HG03521 (cell line): ENCODE results near the gene BRD2.

Experiments used
- ATAC-seq: cut with Tn5 transposase; IDR thresholded peaks from one replicate; pipeline ENCODE4 v1.9.1; 2021; ENCODE audit warnings: mild to moderate bottlenecking, moderate library complexity; ENCODE audit not compliant: unreplicated experiment

The BRD2 gene

DNA sequence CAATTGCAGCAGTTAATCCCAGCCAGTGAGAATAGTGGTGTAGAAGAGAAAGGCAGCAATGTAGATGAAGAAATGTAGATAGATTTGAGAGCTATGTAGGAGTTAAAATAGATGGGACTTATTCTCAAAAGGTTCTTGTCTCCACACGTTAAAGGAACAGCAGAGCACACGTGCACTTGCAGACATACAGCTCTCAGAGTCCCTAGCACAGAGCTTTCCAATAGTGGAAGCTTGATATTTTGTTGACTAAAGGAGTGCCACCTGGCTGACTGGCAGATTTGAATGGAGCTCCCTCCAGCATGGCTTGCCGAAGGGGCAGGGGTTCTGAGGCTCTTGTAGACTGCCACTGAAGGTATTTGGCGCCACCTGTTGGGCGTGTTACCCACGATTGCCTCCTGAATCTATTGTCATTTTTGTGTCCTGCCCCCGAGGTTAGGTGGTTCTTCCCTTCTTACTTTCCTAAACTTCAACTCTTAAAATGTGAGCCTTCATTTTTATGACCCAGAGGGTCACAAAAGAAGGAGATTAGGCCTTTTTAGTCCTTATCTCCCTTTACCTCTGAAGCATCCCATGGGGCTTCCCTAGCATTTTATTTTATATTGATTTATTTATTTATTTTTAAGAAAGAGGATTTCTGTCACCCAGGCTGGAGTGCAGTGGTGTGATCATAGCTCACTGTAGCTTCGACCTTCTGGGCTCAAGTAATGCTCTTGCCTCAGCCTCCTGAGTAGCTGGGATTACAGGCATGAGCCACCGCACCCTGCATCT is 16.4 kb downstream of the BRD2 start:
- no peak for ATAC-seq

DNA sequence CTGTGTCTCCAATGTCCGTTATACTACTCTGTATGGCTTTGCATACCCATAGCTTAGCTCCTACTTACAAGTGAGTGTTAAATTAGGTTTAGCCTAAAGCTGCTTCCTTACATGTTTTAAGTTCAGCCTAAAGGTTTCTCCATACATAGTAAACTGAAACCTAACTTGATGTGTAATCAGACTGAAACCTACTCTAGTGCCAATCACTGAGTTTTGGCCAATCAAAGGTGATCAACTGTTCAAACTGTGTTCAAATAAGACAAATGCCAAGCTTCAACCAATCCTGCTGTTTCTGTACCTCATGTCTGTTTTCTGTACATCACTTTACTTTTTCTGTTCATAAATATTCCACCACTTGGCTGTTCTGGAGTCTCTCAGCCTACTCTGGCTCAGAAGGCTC is 21.0 kb downstream of the BRD2 start:
- no peak for ATAC-seq

DNA sequence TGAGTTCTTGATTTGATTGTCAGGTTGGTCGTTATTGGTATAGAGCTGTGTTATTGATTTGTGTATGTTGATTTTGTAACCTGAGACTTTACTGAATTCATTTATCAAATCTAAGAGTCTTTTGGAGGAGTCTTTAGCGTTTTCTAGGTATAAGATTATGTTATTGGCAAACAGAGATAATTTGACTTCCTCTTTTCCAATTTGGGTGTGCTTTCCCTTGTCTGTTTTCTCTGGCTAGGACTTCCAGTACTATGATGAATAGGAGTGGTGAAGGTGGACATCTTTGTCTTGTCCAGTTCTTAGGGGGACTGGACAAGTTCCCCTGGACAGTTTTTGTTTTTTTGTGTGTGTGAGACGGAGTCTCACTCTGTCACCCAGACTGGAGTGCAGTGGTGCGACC is 23.6 kb downstream of the BRD2 start:
- ATAC-seq, result no peak

DNA sequence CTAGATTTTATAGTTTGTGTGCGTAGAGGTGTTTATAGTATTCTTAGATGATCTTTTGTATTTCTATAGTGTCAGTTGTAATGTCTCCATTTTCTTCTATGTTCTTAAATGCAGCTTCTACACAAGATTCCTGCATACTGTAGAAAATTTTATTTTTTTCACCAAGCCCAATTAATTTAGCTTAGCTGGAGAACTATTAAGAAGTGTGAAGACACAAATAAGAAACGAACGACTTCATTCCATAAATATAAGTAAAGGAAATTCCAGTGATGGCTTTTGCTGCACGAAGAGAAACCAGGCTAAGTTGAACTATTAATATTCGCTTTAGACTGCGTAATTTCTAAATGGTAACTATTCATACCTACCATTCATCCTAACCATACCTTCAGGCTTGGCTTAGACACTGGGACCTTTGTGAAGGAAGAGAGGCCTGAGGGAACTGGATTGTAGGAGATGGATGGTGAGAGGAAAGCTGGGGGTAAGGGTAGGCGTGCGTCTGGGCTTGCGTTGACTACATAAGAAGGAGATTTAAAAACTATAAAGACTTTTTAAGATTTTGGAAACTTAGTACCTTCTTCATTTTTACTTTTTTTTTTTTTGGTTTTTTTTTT is 25.1 kb downstream of the BRD2 start:
- no peak for ATAC-seq

DNA sequence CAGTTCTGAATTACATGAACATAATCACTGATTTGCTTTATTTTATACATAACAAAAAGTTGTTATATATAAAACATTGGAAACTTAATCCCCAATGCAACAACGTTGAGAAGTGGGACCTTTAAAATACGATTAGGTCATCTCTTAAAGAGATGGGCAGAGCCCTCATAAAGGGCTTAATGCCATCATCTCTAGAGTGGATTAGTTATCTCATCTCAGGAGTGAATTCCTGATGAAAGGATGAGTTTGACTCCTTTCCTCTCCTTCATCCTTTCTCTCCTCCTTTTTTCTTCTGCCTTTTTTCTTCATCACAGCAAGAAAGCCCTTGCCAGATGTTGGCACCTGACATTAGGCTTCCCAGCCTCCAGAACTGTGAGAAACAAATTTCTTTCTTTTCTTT is 27.1 kb downstream of the BRD2 start:
- no peak for ATAC-seq

DNA sequence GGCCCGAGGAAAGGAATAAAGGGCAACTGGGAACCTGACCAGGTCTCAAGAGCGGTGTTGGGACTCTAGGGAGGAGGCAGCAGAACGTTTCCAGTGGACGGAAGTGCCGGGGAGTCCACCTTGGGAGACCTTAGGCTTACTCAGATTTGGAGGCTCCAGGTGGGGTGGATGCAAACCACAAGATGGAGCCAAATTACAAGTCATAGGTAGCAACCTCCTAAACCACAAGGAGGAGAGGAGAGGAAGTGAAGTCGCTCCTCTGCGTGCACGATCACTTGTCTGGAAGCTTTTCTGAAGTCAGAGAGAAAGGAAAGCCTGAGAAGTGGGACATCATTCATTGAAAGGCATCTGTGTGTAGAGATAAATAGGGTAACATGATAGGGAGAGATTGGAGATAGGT is 31.7 kb downstream of the BRD2 start:
- ATAC-seq, result no peak

DNA sequence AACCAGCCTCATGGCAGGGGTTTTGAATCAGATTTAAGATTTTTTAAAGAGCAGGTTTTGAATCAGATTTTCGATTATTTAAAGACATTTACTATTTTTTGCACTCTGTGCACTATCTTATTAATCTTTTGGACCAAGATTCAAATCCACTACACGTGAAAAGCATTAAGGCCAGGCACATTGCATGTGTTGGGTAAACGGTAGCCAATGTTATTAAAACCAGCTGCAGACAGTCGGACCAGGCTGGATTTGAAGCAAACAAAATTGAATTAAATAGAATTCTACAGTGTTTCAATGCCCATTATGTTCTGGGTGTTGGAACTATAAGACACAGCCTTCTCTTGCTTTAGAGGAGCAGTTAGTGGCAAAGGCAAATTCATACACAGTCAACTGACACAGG is 33.3 kb downstream of the BRD2 start:
- no peak for ATAC-seq

DNA sequence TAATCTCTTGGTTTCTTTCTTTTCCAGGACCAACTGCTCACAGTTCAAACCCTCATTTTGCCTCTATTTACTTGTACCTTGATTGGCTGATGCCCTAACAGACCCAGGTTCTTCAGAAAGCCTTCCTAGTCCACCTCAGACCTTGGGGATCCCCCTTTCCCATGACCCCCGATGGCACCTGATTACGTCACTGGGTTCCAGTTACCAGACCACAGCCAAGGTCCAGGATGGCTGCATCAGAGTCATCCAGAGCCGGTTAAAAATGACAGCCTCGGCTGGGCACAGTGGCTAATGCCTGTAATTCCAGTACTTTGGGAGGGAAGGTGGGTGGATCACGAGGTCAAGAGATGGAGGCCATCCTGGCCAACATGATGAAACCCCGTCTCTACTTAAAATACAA is 36.5 kb downstream of the BRD2 start:
- ATAC-seq, result no peak

DNA sequence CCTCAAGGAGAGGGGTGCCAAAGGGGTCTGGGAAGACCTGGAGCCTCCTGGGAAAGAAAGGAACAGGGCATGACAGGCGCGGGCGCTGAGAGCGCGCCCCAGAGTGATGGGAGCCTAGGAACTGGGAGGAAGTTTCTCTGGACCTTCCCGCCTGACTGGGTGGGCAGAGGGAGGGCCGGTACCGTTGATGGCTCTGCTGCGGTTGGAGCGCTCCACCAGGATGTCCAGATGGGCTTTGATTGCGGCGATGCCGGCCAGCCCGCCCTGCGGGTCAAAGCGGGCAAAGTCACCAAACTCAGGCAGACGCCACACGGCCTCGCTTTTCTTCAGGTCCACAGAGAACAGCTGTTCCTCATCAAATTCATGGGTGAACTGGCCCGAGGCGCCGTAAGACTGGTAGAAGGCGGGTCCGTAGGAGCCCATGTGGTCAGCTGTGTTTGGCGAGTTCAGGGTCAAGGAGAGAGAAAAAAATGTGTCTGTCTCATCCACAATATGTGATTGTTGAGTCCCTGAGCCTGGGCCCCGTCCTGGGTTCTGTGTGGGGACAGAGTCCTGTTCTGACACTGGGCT is 39.5 kb downstream of the BRD2 start:
- ATAC-seq, result no peak

DNA sequence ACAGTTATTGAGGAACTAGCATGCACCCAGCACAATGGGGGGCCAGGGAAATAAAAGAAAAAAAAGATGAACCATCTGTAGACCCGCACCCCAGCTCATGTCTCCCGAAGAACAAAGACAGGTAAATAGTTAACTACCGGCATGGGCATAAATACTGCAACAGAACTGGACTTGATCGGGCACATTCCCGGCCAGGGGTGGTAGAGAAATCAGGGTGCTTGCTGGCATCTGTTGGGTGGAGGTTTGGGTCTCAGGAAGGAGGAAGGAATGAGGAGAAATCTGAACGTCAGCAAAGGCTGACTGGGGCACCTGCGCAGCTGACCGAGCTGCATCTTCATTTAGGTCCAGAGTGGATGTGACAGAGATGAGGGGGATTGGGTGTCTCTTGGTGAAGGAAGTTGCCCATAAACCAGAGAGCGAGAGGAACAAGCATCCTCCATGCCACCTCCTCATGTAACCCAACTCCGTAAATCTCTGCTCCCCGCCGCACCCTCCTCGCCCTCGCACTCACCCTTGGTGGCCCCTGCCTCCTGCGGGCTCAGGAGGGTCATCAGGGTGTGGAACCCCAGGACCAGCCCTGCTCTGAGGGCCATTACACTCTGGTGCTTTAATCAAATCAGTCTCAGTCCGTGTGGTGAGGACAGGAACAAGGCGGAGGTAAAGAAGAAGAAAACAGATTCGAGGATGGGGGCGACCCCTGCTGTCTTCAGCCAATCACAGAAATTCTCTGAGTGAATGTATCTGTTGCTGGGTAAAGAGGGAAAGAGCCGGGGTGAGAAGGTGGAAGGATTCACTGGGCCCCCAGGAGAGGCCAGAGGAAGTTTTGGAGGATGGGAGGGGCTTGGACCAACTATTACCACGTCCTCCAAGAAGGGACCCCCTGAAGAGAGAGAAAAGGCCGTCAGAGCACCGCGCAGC is 40.8 kb downstream of the BRD2 start, which contains the start of gene HLA-DOA:
Gene HLA-DOA (minus strand): TSS at position 648 of the 918 bp plus-strand sequence.
- peak; percentile 85 for ATAC-seq

DNA sequence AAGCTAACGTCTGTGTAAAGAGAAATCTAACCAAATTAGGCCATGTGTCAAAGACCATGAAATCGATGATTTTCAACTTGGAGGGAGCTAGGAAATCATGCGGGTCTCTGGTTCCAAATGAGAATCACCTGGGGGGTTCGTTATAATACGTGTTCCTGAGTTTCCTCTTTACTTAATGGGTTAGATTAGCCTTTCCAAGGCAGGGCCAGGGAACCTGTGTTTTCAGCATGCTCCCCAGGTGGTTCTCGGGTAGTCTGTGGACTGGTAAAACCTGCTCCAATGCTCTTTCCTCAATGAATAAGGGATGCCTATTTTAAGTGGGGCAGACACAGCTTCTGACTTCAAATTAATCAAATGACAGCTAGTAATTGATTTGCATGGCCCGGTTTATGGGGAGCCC is 42.0 kb downstream of the BRD2 start:
- ATAC-seq, result no peak

DNA sequence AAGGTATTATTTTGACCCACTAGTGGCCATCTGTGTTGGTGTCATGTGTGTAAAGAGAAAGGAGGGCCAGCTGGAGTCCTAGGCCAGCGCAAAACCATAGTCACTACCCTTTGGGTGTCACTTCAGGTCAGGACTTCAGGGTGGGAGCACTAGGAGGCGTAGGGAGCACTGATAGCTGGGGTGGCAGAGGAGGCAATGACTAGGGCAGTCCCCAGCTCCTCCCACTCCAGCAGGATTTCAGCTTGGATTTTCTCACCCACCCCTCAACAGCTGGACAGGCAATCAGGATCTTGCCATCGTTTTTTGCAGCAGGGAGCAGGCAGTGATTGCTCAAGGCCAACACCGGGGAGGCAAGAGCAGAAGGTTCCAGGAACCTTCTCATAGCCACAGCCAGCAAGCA is 45.2 kb downstream of the BRD2 start:
- ATAC-seq, result no peak

DNA sequence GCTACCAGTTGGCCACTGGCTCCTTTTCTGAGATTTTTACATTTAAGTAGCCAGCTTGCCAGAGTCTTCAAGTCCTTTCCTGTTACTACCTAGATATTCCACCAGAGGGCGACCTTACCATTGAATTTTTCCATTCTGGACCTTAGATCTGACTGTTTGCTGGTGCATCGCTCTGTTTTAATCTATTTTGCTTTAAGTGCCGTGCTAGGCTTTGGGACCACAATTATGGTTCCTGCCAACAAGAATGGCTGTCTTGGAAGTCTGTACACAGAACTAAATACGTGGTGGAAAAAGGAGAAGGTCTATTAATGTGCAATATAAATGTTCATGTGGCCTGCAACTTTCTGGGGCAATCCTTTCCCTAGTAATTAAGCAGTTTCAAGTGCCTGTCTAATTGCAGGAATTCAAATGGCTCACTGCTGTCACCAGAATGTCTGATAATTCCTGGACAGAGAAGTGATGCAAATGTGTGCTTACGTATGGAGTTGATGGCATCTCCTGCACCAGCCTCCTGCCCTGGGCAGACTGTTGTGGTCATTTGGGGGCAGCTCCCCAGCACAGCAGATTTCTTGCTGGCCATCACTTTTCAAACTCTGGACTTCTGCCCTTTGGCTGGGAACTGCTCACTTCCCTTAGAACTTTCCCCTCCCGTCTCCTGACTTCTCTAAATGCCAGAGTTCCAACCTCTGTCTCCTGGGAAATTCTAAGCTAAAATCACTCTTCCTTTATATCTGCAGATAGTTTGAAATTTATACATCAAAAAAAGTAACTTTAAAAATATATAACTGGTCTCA is 46.6 kb downstream of the BRD2 start:
- ATAC-seq, result no peak

DNA sequence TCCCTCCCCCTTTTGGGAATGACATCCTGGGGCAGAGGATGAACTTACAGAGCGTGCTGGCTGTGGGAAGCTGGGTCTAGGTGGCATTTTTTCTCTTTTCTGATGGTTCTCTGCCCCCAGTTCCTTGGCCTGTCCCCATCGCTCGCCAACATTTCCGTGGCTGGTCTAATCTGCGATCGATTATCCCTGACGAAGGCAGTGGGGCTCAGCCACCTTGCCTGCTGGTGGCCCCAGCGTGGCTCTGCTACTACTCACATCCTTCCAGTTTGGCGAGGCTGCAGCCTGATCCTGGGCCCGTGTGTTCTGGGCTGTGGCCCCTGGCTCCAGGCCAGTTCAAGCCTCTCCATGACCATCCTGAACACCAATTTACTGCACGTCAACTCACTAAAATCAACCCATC is 47.4 kb downstream of the BRD2 start:
- no peak for ATAC-seq

DNA sequence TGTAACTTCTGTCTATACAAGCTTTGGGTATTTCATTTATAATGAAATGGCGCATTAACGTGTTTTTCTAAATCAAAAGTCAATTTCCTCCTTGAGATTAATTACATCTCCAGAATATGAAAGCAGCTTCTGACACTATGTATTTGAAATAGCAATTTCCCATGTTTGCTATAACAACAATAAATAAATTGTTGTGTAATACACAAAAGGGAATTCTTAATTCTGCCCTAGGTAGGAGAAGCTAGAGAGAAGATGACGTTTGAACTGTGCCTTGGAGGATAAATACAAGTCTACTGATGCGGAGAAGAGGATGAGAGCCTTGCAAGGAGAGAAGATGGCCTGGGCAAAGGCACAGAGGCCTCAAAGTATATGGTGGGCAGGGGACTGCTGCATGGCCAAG is 48.6 kb downstream of the BRD2 start:
- no peak for ATAC-seq

DNA sequence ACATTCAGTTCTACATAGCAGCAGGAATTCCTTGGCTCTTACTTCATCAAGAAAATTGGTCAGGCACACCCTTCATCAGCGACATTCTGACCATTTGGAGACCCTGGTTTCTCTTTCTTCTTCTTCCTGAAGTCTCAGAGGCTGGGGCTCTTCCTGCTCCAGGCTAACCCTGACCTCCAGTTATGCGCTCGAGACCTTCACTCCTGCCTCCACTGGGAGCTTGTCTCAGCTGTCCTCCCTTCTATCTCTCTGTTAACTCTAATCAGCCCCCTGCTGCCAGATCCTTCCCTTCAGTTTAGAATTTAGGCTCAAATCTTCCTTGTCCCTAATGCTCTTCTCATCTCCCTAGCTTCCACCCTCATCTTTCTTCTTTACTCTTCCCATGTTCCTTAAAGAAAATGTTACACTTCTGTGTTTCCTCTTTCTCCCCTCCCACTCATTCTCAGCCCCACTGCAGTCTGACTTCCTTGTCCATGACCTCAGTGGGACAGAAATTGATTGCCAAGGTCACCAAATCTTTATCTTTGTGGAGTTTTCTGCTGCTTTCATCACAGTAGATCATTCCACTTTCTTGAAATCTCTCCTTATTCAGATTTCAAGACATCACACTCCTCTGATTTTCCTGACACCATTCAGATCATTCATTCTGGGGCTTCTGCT is 49.4 kb downstream of the BRD2 start:
- no peak for ATAC-seq

DNA sequence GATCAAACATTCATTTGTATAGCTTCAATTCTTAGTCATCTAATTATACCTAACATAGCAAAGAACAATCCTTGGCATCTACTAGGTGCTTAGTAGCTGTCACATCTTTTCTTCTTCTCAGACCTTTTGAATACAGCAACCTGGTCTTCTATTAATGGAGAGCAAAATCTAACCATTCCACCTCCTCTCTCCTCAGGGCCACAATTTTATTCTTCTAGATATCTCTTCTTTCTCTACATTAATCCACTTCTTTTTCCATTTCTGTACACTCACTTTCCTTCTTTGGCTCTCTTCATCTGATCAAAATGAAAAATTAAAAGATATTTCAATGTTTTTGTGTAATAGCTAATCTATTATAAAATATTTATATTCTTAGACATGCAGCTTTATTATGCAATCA is 50.0 kb downstream of the BRD2 start:
- ATAC-seq, result no peak

DNA sequence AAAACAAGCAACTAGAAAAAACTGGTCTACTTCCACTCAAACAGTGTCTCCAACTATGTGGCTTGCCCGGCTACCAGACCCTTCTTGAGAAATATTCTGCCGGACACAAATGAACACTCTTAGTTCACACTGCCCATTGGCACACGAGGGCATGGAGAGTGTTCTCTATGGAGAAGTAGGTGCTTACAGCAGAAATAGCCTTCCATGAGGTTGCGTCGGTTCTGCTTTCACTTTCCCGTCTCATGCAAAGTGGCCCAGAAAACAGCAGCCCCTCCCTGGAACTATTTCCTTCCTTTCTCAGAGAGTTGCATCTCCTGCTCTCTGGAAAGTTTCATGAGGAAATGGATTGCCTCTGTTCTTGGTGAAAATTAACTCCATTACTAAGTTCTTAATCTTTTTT is 50.5 kb downstream of the BRD2 start:
- ATAC-seq, result no peak

DNA sequence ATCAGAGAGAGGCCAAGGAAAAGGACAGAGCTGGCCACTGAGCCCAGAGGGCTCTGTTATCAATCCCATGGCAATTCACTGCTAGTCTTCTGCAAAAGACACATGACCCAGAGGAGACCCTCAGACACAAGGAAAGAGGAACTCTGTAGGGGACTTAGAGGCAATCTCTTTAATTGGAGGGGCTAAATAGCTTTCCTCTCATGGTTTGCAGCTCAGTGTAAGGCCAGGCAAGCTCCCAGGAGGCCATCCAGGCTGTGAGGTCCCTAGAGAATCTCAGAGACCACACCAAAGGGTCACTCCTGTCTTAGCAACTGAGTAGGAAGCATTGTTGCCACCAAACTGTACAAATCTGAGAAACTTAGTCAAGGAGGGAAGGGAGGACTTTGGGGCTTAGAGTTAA is 51.0 kb downstream of the BRD2 start:
- no peak for ATAC-seq

DNA sequence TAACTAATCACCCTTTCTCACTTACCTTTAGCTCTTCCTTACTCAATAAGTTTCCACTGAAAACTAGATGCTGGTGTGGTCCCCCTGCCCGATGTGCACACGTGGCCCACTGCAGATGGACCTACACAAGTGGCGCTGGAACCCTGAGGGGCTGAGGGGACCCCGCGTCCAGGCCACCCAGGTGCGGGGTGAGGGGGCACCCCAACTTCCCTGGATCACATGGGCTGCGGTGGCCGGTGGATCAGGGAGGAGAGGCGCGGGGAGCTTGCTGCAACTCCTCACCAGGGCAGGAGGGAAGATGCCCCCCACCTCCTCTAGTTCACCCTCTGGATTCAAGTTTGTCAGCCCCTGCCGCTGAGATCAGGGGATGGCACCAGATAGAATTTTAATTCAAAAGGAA is 53.5 kb downstream of the BRD2 start:
- no peak for ATAC-seq
